Glomerular visceral epithelial cell (primary cell): ENCODE results near the gene MRTO4.
"Not testable (repeated sequence)": the region's sequence is repeated elsewhere in the genome, so short reads cannot be mapped to it uniquely, and the experiment has no call there.

Experiments used
- DNase-seq: peaks from one replicate; pipeline ENCODE4 v3.0.0-alpha.2; 2016; ENCODE audit errors: extremely low spot score

Gene MRTO4

DNA sequence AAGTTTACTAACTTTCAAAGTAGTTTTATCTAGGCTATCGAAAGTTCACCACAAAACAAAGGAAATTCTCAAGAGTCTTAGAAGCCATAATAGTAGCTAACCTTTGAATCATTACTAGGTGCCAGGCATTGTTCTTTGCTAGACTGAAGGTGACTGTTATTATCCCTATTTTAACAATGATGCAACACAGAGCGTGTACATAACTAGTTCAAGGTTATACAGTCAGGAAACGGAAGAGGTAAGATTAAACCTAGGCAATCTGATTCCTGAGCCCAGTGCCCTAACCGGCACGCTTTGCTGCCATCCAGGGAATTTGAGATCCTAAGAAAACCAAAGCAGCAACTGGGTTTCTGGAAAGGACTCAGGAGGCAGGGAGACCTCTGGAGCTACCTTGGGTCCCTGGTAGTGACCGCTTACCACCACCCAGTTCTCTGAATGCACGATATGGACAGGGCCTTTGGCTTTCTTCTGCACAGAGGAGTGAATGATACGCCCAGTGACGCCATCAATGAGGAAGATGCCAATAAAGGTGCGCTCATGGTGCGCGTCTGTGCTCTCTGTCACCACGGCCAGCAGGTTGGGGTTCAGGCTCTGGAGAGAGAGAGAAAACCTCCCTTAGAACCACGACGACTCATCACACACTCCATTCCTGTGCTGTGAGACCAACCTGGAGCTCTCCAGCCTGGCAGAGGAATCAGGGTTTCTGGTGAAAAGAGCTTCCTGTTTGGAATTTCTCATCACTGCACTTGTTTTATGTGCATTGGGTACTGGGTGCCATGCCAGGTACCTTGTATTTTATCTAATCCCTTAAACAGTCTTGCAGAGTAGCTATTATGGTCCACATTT, 28.4 kb upstream of the MRTO4 start:
- DNase-seq, result peak; percentile 49

DNA sequence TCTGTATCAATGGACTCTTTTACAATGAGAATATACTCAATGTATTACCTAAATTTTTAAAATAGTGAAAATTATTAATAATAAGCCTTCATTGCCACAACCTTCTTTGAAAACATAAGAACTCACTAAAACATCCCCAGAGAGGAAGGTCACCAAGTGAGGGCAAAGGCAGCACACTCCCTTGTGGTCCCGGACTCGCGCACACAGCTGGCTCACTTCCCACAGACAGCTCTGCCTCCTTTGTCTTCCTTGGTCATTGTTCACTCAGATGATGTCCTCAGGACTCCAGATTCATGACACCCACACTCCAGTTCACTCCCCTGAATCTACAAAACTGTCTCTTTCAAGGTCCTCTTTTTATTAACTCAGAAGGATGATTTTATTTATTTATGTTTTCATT, 22.4 kb upstream of the MRTO4 start:
- DNase-seq, result no peak

DNA sequence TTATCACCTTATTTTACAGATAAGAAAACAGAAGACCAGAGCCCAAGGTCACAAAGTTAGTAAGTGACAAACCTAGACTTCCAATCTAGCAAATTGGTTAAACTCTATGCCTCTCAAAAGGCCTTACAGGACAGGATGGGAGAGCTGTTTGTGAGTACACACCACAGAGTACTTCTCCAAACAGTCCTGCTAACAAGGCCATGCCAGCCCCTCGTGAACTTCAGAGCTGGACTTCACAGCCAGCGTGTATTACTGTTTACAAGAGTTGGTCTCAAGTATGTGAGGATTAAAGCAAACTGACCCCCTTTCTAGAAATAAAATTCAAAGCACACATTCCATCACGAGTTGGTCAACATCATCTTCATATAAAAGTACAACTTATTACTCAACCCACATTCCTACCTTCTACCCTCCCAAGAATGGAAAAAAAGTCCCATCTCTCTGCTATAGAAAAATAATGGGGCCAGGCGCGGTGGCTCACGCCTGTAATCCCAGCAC, 21.7 kb upstream of the MRTO4 start:
- no peak for DNase-seq

DNA sequence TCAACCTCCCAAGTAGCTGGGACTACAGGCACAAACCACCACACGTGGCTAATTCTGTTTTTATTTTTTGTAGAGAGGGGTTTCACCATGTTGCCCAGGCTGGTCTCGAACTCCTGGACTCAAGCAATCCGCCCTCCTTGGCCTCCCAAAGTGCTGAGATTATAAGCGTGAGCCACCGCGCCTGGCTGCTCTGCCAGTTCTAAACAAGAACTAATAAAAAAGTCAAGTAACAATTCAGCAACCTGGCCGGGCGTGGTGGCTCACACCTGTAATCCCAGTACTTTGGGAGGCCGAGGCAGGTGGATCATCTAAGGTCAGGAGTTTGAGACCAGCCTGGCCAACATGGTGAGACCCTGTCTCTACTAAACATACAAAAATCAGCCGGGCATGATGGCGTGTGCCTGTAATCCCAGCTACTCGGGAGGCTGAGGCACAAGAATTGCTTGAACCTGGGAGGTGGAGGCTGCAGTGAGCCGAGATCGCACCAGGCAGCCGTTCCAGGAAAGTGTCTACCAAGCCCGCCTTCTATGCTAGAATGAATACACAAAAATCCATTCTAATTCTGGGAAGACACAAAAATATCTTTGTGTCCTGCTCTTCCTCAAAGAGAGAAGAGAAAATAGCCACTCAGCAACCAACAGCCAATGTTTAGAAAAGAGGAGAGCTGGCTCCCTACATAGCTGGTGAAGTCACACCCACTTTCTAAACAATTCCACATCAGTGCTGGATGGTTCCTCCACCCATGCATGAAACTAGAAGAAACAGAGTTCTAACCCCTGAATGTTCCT, 19.7 kb upstream of the MRTO4 start:
- DNase-seq, result not testable (repeated sequence)

DNA sequence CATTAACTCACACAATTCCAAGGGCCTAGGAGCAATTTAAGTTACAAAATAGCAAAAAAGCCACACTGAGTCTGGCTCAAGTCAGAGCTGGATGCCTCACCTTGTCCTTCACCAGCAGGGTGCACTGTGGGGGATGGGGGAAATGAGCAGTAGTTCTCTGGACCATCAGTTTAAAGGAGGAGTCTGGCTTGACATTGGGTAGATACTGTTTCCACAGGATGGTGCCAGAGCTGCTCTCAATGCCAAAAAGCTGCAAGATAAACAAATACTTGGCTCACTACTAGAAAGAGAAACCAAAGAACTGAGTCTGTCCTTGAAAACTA, 19.1 kb upstream of the MRTO4 start:
- no peak for DNase-seq

DNA sequence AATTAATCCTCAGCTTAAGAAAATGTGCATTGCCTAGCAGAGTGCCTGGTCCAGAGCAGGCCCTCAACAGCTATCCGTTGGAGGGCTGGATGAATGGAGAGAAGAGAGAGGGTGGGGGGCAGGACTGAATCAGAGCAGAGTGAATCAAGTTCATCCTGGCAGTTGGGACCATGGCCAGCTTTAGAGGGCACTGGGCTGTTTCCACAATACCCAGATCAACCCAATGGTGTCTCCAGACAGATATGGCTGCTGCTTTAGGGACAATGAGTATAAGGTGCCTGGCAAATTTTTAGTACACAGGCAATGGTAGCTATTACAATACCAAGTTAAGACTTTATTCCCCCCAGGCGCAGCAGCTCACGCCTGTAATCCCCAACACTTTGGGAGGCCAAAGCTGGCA, 17.4 kb upstream of the MRTO4 start:
- DNase-seq, result no peak

DNA sequence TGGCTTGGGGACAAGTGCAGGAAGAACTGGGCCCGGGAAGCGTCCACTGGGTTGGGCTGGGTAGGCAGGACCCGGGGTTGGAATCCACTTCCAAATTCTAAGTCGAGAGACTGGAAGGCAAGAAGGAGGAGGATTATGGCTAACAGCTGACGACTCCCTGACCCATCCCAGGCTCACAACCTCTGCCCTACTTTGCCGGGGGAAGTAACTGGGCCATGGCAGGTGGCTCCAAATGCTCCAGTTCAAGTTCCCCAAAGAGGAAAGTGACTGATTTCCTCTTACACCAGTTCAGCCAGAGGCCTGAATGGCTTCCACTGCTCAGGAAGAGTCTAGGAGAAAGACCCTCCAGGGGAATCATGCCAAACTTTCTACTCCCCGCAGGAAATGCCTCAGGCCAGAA, 11.7 kb upstream of the MRTO4 start:
- no peak for DNase-seq

DNA sequence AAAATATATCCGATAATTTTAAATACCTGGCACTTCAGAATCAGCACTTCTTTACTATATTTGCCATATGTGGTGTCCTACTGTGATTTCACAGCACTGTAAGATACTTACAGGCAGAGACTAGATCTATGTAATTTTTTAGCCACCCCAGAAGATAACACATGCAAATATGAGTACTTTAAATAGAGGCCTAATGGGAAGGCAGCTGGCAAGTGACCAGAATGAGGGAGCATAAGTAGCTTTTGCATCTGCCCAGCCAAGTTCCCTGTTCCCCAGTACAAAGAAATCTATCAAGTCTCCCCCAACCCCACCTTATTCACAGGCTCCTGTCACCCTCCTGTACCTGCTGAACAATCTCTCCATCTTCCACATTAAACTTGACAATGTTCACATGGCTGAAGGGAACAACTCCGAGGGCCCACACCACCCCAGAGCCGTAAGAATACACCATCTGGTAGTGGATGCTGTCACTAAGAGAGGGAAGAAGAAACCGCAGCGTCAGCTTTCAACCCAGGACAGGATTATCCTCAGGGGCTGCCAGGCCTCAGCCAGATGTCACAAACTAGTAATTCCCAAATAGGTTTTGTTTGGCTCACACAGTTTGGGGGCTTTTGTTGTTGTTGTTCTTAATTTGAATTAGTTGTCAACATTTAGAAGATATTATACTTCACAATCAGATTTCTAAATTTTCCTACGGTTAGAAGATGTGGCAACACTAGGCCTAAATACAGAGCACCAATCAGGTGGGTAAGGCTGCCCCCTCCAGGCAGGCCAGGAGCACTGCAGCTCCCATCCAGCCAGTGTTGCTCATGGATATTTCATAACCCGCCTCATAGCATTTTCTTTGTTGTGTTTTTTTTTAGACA, 10.7 kb upstream of the MRTO4 start:
- peak; percentile 57 for DNase-seq

DNA sequence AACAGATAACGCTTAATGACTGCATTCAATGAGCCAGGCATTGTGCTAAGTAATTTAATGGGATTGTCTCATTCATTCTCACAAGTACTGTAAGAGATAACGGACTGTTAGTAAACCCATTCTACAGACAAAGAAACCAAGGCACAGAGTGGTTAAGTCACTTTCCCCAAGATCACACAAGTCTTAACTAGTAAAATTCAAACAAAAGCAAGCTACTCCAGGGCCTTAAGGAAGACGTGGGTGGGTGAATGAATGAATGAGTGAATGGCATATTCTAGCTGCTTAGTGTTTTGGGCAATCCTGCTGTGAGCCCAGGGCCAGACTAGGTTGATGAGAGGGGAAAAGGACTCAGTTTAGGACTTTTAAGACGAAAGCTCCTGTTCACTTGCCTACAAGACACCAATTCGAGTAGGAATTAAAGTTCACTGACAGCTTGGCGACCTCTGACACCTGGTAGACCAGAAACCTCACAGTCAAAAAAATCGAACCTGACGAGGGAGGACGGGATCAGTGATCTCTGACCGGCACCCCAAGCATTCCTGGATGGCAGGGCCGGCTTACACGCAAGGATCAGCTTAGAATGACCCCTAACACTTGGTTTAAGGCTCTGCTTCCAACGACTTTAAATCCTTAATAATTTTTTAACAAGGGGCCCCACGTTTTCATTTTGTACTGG, 838 bp upstream of the MRTO4 start:
- no peak for DNase-seq

DNA sequence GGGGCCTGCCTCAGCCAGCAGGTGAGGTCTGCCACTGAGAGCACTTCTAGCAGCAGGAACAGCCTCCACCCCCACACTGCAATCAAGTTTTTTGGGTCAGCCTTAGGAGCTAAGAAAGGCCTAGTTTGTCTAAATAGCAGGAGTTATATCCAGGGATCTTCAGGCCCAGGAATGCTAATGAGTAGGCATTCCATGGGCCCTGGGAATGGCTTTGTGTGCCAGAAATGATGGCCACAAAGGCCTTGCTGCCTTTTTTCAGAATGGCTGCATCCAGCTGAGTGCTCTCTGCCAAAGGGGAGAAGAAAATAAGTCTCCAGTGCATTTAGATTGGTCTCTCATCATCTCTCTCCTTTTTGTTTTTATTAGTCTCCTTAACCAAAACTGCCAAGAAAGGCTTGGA, 2.8 kb downstream of the MRTO4 start:
- DNase-seq, result no peak

DNA sequence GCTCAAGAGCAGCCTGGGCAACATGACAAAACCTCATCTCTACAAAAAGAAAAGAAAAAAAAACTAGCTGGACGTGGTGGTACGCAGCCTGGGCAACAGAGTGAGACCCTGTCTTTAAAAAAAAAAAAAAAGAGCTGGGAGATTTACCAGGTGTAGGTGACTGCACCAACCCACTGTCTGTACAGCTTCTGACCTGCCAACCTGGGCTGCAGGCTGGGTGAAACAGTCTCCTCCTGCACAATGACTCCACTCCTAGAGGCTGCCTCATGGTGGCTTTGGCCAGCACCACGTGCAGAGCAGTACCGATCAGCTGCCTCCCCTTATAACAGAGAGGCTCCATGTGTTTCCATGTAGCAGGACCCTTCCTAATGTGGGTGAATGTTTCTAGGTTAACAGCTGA, 3.7 kb downstream of the MRTO4 start:
- DNase-seq, result no peak

DNA sequence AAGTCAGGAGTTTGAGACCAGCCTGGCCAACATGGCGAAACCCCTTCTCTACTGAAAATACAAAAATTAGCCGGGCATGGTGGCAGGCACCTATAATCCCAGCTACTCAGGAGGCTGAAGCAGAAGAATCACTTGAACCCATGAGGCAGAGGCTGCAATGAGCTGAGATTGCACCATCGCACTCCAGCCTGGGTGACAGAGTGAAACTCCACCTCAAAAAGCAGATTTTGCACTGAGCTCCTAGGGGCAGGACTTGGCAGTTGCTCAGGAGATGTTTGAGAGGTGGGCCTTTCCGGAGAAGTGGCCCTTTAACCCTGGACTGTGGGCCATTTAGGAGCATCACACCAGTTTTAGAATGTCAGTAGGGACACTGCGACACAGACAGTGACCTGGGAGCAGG, 4.7 kb downstream of the MRTO4 start:
- not testable (repeated sequence) for DNase-seq

DNA sequence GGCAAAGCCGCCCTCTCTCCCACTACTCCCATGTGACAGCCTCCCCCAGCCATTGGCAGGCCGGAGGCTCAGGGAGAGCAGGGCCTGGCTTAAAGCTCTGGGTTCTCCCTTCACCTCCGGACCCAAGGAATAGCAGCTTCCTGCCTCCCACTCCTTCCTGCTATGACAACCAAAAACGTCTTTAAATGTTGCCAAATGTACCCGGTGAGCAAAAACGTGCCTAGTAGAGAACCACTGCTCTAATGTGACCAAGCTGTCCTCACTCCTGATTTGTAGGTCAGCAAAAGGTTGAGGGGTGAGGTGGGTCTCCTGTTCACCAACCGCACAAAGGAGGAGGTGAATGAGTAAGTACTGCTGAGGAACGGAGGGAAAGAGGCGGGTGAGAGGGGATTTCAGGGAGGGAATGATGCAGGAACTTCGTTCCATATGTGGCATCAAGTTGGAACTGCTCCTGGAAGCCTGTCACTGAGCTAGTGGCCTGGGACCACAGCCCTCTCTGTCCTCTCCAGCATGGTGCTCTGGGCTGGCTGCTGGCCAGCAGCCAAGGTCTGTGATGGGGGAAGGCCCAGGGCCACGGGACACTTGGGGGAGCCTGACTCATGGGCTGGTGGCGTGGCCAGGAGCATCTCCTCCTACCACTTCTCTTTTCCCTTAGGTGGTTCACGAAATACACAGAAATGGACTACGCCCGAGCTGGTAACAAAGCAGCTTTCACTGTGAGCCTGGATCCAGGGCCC, 5.7 kb downstream of the MRTO4 start:
- DNase-seq, result no peak

DNA sequence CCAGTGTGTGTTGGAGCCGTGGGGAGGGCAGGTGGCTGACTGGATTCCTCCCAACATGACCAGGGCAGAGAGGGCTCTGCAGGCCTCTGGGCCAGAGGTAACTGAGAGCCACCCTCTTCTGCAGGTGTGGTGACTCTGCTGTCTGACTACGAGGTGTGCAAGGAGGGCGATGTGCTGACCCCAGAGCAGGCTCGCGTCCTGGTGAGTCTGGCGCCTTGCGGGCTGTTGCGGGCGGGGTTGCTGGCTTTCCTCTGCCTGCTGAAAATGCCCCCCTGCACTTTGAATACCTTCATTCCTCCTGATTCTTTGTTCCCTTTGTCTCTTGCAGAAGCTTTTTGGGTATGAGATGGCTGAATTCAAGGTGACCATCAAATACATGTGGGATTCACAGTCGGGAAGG, 6.7 kb downstream of the MRTO4 start:
- DNase-seq, result no peak

DNA sequence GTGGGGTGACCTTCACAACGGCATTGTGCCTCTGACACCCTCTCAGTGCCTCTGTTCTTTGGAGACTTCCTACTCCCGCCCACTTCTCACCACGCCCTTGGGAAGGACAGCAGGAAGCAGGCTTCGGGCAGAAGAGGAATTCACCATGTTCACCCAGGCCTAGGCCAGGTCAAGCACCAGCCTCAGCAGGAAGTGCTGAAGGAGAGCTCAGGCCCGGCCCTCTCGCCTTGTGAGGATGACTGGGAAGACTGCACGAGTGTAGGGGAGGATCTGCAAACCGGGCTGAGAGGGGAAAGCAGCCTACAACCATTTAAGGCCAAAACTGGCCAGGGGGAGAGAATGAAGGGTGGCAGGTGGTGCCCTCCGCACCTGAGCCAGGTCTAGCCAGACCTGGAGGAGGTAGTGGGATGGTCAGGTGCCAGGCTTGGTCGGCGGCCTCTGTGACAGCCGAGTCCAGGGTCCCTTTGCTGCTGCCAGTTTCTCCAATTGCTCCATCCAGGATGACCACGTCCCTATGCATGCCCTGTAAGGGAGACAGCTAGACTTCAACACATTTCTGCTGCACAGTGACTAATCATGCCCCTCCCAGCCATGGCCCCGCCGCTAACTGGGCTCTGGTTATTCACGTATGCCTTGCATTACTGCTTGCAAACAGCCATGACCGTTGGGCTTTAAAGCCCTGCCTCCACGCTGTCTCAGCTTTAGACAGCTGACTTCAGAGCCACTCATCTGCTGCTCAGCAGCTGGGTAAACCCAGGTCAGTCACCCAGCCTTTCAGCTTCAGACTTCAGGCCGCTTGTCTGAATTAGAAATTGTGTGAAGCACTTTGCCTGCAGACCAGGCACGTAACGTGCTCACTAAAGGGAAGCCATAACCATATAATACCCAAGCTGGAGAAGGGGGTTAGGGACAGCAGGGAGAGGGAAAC, 8.9 kb downstream of the MRTO4 start:
- DNase-seq, result peak; percentile 74

DNA sequence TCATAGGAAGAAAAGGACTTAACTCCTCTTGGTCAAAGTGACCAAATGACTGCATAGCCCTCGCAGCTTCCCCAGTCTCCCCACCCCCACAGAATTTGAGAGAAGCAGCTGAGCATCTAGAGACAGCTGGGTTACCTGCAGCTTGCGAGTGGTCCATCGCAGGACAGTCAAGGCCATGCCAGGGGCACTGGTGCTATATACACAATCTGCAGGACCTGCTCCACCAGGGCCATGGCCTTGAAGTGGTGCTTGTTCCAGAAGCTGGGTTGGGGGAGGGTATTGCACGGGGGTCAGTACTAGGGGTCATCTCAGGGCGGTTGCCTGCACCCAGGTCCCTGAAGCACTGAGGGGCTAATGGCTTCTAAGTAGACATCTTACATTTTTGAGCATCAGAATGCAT, 10.4 kb downstream of the MRTO4 start:
- DNase-seq, result no peak

DNA sequence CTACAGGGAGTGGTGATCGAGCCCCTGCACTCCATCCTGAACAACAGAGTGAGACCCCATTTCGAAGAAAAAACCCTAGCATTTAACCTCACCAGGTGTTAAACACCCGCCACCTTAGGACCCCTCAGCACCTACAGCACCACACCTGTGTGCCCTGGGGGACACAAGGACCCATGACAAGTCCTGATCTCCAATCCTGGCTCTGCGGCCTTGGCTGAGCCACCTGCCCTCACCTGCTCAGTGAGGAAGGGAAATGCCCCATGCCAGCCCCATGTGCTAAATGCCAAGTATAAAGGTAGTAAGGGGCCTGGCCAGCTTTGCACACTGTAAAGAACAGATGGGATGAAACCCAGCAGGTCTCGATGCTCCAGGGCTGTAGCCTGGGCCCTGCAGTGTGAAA, 11.1 kb downstream of the MRTO4 start:
- no peak for DNase-seq

DNA sequence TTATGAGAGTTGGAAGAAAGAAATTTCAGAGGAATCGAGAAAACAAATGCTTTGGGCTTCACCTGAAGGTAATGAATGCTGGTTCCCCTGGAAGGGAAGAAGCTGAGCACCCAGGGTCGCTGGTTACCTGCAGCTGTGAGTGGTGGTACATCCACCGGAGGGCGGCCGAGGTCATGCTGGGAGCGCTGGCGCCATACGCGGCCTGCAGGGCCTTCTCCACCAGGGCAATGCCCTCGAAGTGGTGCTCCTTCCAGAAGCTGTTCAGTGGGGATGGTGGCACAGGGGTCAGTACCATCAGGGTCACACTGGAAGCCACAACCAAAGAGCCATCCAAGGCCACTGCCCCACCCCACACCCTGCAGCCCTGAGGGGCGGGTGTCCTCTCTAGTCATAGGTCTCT, 16.8 kb downstream of the MRTO4 start:
- DNase-seq, result no peak

DNA sequence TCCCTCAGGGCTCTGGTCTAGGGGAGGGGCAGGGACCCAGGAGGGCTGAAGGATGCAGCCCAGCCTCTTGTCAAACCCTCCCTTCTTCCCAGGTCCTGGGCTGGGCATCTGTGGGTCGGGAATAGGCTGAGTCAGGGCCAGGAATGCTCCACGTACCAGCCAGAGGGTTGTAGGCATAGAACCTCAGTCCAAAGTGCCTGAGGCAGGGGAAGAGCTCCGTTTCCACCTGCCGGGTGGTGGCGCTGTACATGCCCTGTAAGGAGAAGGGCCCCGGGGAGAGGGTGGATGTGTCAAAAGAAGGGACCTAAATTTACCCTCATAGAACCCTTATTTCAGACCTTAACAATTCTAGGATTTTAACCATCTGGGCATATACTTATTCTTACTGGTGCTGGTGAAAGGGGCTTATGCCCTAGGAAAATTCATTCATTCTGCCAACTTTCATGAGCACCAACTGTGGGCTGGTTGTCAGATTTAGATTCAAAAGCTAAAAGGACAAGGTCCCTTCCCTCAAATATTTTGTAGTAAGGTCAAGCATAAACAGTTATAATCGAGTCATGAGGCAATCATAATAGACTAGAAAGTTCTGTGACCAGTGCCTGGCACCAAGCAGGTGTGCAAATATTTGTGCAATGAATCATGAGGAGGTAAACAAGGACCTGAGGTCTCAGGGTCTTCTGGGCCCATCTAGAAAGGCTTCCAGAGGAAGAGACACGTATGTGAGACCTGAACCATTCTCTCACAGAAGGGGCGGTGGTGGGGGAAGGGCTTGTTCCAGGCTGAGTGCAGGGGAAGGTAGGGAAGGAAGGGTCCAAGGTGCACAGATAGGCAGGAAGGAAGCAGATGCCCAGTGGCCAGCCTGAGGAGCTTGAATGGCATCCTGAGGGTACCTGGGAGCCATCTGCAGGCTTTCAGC, 18.1 kb downstream of the MRTO4 start:
- DNase-seq, result not testable (repeated sequence)
